Measurements from ENCODE around the gene METTL8. TPM values are rescaled to one million over a fixed set of nuclear protein-coding genes. Genes with fewer than 3 reads are reported as not detected.
A peak's percentile ranks its signal among the peaks of the same experiment; 100 is the strongest.

METTL8 gene
- total RNA-seq, 8 experiments from 2014 or later: 5.2 to 36.9 (median 8.2) TPM

DNA sequence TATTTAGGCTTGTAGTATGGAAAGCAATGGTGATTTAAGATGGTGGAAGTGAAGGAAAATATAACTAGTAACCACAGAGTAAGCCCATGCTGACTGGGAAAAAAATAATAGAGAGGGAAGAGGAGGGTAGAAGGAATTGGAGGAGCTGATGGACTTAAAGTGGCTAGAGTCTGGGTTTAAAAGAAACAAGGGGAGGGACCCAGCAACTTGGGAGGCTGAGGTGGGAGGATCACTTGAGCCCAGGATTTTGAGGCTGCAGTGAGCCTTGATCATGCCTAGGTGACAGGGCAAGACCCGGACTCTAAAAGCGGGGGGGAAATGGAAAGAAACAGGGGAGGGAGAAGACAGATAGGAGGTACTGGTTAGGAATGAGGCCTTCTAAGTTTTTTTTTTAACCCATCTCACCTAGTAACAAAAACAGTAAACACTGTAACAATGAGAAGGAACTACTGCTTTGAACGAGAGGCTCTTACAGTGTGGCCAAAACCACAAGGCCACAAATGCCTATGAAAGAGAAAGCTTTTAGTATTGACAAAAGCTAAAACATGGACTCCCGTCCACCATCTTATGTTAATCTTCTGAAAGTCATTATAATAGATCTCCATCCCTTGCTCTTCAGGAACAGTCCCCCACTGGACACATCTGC is 26.6 kb downstream of the METTL8 start:
- Histone ChIP-seq H3K4me1 (replicated peaks in 1 of 2) (no peaks in the 10 kb centered on the region), H3K27ac (no peak overlapping the region), H3K4me3 (no peak overlapping the region)
- WGBS, 10 experiments: 87 to 100% (median 93%) methylated on average over 1 to 4 of the region's 4 CpGs; no CpG with 5 or more reads in 1 of the 10 experiments
- in situ Hi-C loops (cut with MboI; ENCODE audit: low pct_unique_long_range_greater_than_20kb in 2 of 9, low sequenced_read_pairs in 9 of 9, unreplicated experiment in 9 of 9): loop anchor here in 5 of 9 experiments (25.0 kb wide), 2 partner anchors 420 to 445 kb away; no protein-coding TSS in a partner anchor
- ATAC-seq (replicated peaks in 6 of 8): no peak

DNA sequence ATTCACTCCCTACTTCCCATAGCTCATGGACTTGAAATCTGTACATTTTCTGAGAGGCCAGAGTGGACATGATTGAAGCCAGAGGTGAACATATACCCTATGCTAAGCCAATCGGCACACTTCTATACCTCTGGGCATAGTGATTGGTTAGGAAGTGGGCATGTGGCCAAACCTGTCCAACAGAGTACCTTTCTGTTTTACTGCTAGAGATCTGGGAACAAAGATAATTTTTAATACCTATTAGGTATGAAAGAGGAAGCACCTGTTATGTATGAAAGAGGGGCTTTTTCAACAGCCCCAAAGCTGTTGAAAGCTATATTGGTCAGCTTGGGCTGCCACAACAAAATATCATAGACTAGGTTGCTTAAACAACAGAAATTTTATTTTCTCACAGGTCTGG is 27.7 kb downstream of the METTL8 start:
- no peak for ATAC-seq (replicated peaks in 6 of 8)
- in situ Hi-C loops (cut with MboI; ENCODE audit: low pct_unique_long_range_greater_than_20kb in 2 of 9, low sequenced_read_pairs in 9 of 9, unreplicated experiment in 9 of 9): loop anchor here in 5 of 9 experiments (25.0 kb wide), 2 partner anchors 419 to 444 kb away; no protein-coding TSS in a partner anchor
- Histone ChIP-seq H3K4me1 (replicated peaks in 1 of 2) (no peaks in the 10 kb centered on the region), H3K27ac (no peak overlapping the region), H3K4me3 (no peak overlapping the region)
- 80 to 100% (median 100%) methylated on average over 1 of the region's 1 CpG; no CpG with 5 or more reads in 7 of the 10 experiments for WGBS, 10 experiments

DNA sequence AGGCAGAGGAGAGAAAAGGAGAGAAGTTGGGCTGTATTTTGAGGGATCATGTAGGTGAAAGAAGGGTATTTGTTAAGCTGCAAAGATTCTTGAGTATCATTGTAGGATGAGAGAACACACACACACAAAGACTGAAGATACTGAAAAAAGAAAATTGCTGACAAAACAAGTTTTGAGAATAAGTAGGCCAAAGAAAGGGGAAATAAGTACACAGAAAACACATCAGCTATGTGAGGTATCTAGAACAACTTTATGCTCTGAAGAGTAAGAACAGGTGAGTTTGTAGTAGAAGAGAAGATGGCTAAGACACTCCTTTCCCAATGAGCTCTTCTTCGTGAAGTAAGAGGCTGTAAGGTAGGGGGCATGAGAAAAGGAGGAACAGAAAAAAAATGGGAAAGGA is 28.2 kb downstream of the METTL8 start:
- in situ Hi-C loops (cut with MboI; ENCODE audit: low pct_unique_long_range_greater_than_20kb in 2 of 9, low sequenced_read_pairs in 9 of 9, unreplicated experiment in 9 of 9): loop anchor here in 5 of 9 experiments (25.0 kb wide), 2 partner anchors 418 to 443 kb away; no protein-coding TSS in a partner anchor
- no peaks in the 10 kb centered on the region for H3K4me1 ChIP-seq (replicated peaks in 1 of 2)
- ATAC-seq (replicated peaks in 6 of 8): no peak
- WGBS, 10 experiments: 86 to 100% (median 94%) methylated on average over 1 of the region's 1 CpG; no CpG with 5 or more reads in 1 of the 10 experiments
- no peak overlapping the region for H3K27ac ChIP-seq
- H3K4me3 ChIP-seq: no peak overlapping the region

DNA sequence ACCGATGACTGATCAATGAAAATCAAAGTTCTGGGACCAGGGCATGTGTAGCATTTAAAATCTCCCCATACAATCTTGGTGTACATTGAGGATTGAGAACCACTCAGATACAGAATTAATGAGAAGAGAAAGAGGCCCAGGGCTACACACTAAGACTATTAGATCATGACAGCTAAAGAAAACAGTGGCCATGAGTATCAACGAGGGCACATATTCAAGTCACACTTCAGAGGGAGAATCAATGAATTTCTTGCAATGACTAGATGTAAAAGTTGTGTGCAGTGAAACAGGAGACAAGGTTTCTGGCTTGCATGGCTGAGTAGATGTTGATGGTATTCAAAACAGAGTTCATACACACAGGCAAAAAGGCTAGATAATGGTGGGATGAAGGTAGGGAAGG is 29.1 kb downstream of the METTL8 start:
- in situ Hi-C loops (cut with MboI; ENCODE audit: low pct_unique_long_range_greater_than_20kb in 2 of 9, low sequenced_read_pairs in 9 of 9, unreplicated experiment in 9 of 9): loop anchor here in 5 of 9 experiments (25.0 kb wide), 2 partner anchors 417 to 442 kb away; no protein-coding TSS in a partner anchor
- WGBS, 10 experiments: 20 to 100% (median 94%) methylated on average over 1 to 2 of the region's 2 CpGs
- ATAC-seq (replicated peaks in 6 of 8): no peak
- no peak overlapping the region for H3K27ac ChIP-seq
- no peak overlapping the region for H3K4me3 ChIP-seq
- H3K4me1 ChIP-seq (replicated peaks in 1 of 2): no peaks in the 10 kb centered on the region

DNA sequence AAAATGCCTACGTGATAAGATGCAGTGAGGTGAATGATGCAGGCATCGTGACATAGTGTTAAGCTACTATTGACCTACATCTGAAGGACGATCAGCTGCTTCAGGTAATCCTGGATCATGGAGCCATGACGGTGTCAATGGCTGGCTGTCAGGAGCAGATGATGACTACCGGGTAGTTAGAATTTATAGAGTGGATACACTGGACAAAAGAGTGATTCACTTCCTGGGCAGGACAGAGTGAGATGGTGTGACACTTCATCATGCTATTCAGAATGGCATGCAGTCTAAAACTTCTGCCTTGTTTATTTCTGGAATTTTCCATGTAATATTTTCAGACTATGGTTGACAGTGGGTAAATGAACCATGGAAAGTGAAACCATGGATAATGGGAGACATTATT is 29.5 kb downstream of the METTL8 start:
- WGBS, 10 experiments: 48 to 100% (median 79%) methylated on average over 2 to 5 of the region's 5 CpGs; no CpG with 5 or more reads in 2 of the 10 experiments
- peak in 2 of 8 experiments; percentile 90 to 91 for ATAC-seq (replicated peaks in 6 of 8)
- Histone ChIP-seq H3K27ac (no peak overlapping the region), H3K4me1 (replicated peaks in 1 of 2) (no peaks in the 10 kb centered on the region), H3K4me3 (no peak overlapping the region)
- in situ Hi-C loops (cut with MboI; ENCODE audit: low pct_unique_long_range_greater_than_20kb in 2 of 9, low sequenced_read_pairs in 9 of 9, unreplicated experiment in 9 of 9): loop anchor here in 5 of 9 experiments (25.0 kb wide), 2 partner anchors 417 to 442 kb away; no protein-coding TSS in a partner anchor

DNA sequence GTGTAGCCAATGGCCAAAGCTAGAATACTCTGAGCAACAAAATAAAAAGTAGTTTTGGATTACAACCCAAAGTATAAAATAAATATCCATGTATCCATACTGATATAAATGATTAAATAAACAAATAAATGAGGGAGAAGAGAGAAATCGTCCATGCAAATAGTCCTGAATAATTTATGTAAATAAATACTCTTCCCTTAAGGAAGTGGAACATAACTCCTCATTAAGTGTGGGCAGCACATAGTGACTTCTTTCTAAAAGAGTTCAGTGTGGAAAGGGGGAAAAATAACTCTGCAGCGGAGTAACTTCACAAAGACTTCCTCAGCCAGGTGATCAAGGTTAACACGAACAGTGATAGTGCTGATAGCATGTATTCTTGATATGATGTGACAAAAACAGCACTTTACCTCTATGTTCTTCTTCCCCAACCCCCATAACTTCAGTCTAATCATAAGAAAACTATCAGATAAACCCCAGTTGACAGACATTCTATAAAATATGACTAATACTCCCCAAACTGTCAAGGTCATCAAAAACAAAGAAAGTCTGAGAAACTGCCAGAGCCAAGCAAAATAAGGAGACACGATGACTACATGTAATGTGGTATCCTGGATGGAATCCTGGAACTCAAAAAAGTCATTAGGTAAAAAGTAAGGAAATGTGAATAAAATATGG is 30.7 kb downstream of the METTL8 start:
- in situ Hi-C loops (cut with MboI; ENCODE audit: low pct_unique_long_range_greater_than_20kb in 2 of 9, low sequenced_read_pairs in 9 of 9, unreplicated experiment in 9 of 9): loop anchor here in 5 of 9 experiments (25.0 kb wide), 2 partner anchors 416 to 441 kb away; no protein-coding TSS in a partner anchor
- Histone ChIP-seq H3K27ac (no peak overlapping the region), H3K4me1 (replicated peaks in 1 of 2) (no peaks in the 10 kb centered on the region), H3K4me3 (no peak overlapping the region)
- peak in 1 of 8 experiments; percentile 64 for ATAC-seq (replicated peaks in 6 of 8)
- 52 to 100% (median 88%) methylated on average over 1 to 4 of the region's 4 CpGs for WGBS, 10 experiments

DNA sequence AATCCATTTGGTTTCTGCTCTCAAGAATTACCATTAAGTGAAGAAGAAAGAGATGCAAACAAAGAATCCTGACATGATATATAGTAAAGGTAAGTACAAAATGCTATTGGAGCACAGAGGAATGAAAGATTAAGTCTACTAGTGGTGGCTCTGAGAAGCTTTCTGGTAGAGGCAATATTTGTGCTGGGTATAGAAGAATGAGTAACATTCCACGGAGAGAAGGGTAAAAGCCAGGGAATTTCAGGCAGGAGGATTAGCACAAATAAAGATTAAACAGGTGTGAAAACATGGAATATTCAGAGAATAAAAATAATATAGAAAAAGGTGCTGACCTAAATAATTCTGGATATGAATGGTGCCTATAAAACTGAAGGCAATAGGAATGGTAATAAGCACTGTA is 31.8 kb downstream of the METTL8 start:
- in situ Hi-C loops (cut with MboI; ENCODE audit: low pct_unique_long_range_greater_than_20kb in 2 of 9, low sequenced_read_pairs in 9 of 9, unreplicated experiment in 9 of 9): loop anchor here in 5 of 9 experiments (25.0 kb wide), 2 partner anchors 415 to 440 kb away; no protein-coding TSS in a partner anchor
- ATAC-seq (replicated peaks in 6 of 8): no peak
- H3K27ac ChIP-seq: no peak overlapping the region
- 83 to 100% (median 100%) methylated on average over 1 of the region's 1 CpG; no CpG with 5 or more reads in 2 of the 10 experiments for WGBS, 10 experiments
- no peaks in the 10 kb centered on the region for H3K4me1 ChIP-seq (replicated peaks in 1 of 2)
- no peak overlapping the region for H3K4me3 ChIP-seq

DNA sequence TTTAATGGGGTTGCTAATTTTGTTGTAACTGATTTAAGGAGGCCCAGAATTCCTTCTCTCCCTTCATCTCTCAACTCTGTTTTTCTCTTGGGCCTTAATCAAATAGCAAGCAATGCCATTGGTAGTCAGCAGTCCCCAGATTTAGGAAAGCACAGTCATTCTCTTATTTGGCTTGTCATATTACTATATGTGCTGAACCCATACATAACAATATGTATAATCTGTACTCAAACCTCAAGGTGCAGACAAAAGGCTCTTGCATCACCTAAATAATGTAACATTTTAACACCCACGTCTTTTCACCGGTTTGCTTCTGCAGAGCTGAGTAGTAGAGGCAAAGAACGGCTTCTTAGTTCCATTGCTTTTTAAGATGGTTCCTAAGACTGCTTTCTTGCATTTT is 33.4 kb downstream of the METTL8 start:
- in situ Hi-C loops (cut with MboI; ENCODE audit: low pct_unique_long_range_greater_than_20kb in 2 of 9, low sequenced_read_pairs in 9 of 9, unreplicated experiment in 9 of 9): loop anchor here in 5 of 9 experiments (25.0 kb wide), 2 partner anchors 413 to 438 kb away; no protein-coding TSS in a partner anchor
- WGBS, 10 experiments: 87 to 100% (median 97%) methylated on average over 1 to 3 of the region's 3 CpGs; no CpG with 5 or more reads in 6 of the 10 experiments
- no peak for ATAC-seq (replicated peaks in 6 of 8)
- H3K4me1 ChIP-seq (replicated peaks in 1 of 2): no peaks in the 10 kb centered on the region
- H3K4me3 ChIP-seq: no peak overlapping the region
- H3K27ac ChIP-seq: no peak overlapping the region

DNA sequence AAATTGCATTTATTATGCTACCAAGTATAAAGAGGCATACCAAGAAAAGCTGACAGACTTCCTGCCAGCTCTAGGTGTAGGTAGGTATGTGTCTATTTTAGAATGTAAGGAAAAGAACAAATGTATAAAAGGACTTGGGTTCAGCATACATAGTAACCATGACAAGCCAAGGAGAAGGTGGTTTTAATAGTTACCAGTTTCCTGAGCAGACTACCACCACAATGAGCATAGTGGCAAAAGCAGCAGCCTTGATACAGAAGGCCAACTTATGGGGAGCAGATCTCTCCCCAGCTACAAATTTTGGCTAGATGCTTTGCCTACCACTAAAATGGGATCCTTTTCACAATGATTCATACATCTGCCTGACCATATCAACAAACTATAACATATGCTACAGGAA is 34.5 kb downstream of the METTL8 start:
- in situ Hi-C loops (cut with MboI; ENCODE audit: low pct_unique_long_range_greater_than_20kb in 2 of 9, low sequenced_read_pairs in 9 of 9, unreplicated experiment in 9 of 9): no loop called here
- Histone ChIP-seq H3K4me3 (no peak overlapping the region), H3K27ac (no peak overlapping the region), H3K4me1 (replicated peaks in 1 of 2) (no peaks in the 10 kb centered on the region)
- no peak for ATAC-seq (replicated peaks in 6 of 8)

DNA sequence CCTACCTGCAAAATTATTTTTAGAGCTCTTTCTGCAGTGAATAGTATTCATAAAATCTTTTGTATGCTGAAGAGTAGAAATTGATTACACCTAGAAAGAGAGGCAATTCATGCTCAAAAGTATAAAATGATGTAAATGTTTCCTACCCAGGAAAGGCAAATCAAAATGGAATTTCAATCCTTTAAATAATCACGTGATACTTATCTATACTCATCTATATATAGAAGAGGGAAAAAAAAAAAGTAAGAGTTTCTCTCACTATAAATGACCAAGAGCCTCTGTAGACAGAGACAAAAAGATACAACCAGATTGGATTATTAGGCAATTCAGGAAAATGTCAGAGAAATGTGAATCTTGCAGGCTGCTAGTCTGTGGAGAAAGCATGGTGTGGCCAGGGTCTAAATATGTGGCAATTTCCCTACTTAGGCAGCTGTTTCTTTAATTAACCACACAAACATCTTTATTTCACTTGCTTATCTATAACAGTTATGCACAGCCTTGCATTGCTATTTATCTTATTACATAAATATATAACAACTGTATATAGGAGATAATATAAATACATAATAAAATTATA is 39.5 kb downstream of the METTL8 start:
- in situ Hi-C loops (cut with MboI; ENCODE audit: low pct_unique_long_range_greater_than_20kb in 2 of 9, low sequenced_read_pairs in 9 of 9, unreplicated experiment in 9 of 9): no loop called here
- Histone ChIP-seq H3K27ac (no peak overlapping the region), H3K4me1 (replicated peaks in 1 of 2) (no peaks in the 10 kb centered on the region), H3K4me3 (no peak overlapping the region)
- no peak for ATAC-seq (replicated peaks in 6 of 8)
- WGBS, 10 experiments: 80 to 100% (median 95%) methylated on average over 1 of the region's 1 CpG; no CpG with 5 or more reads in 1 of the 10 experiments

DNA sequence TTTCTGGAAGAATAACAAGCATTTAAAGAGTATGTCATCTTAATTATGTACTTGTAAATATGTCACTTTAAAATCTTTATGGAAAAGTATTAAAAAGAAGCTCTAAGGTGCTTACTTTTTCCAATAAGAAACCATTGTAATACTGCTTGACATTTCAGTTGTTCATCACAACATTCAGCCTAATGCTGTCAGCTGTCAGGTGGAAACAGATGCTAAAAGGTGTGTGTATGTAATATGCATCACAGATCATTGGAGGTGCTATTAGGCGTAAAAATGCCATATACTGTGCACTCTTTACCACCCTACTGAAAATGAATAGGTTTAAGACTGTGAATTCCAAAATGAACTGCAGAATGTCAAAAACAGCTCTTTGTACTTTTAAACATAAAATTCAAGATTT is 40.3 kb downstream of the METTL8 start:
- in situ Hi-C loops (cut with MboI; ENCODE audit: low pct_unique_long_range_greater_than_20kb in 2 of 9, low sequenced_read_pairs in 9 of 9, unreplicated experiment in 9 of 9): no loop called here
- Histone ChIP-seq H3K4me3 (no peak overlapping the region), H3K27ac (no peak overlapping the region), H3K4me1 (replicated peaks in 1 of 2) (no peaks in the 10 kb centered on the region)
- 100% methylated on average over 1 of the region's 1 CpG; no CpG with 5 or more reads in 4 of the 10 experiments for WGBS, 10 experiments
- no peak for ATAC-seq (replicated peaks in 6 of 8)

DNA sequence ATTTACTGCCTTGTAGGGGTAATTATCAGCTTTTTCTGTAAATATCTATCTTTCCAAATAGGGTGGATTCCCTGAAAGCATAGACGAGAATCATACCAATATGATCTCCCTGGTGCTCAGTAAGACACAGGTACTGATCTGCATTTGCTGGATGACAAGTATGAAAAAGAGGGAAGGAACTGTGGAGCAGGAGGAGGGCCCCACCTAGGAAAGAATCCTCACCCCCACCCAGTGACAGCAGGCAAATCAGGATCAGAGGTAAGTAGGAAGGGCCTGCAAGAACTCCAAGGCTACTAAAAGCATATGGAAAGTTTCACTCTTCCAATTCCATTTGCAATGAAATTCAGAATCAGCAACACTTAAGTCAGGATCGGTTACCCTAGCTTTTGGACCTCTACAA is 42.3 kb downstream of the METTL8 start:
- H3K4me1 ChIP-seq (replicated peaks in 1 of 2): no peaks in the 10 kb centered on the region
- H3K27ac ChIP-seq: no peak overlapping the region
- no peak overlapping the region for H3K4me3 ChIP-seq
- WGBS, 10 experiments: 60 to 100% (median 90%) methylated on average over 1 to 2 of the region's 2 CpGs; no CpG with 5 or more reads in 2 of the 10 experiments
- in situ Hi-C loops (cut with MboI; ENCODE audit: low pct_unique_long_range_greater_than_20kb in 2 of 9, low sequenced_read_pairs in 9 of 9, unreplicated experiment in 9 of 9): no loop called here
- ATAC-seq (replicated peaks in 6 of 8): peak in 2 of 8 experiments; percentile 28 to 84
